Endothelial cell of umbilical vein (primary cell): Measurements from ENCODE around the gene ALPL.

Experiments
- CTCF ChIP-seq, 2 donors: IDR thresholded peaks; 1 replicate in 1 of 2; 2 replicates in 1 of 2; pipeline ENCODE4 v1.5.1; 2011; ENCODE audit warnings: low read length in 2 of 2, mild to moderate bottlenecking in 2 of 2, moderate library complexity in 2 of 2, control low read depth in 1 of 2, inconsistent platforms in 1 of 2, low read depth in 1 of 2; ENCODE audit not compliant: insufficient read depth in 1 of 2; ENCODE audit errors: extremely low read depth in 1 of 2
- EZH2 ChIP-seq: IDR thresholded peaks from 2 replicates; pipeline ENCODE4 v1.6.1; 2012; ENCODE audit warnings: borderline replicate concordance, low read depth, mild to moderate bottlenecking, moderate library complexity, low read length, inconsistent platforms; ENCODE audit not compliant: severe bottlenecking
- MAX ChIP-seq: IDR thresholded peaks from 2 replicates; pipeline ENCODE4 v1.6.1; 2011; ENCODE audit not compliant: insufficient read depth, insufficient read length
- POLR2A ChIP-seq: IDR thresholded peaks from 2 replicates; pipeline ENCODE4 v1.6.1; 2012; ENCODE audit warnings: low read depth, mild to moderate bottlenecking, control low read depth, low read length
- POLR2AphosphoS5 ChIP-seq: IDR thresholded peaks from 2 replicates; pipeline ENCODE4 v1.6.1; 2012; ENCODE audit warnings: low read depth, mild to moderate bottlenecking, control low read depth, low read length, moderate library complexity; ENCODE audit not compliant: insufficient read depth

- TF ChIP-seq CTCF (IDR thresholded peaks at IDR 0.05; ENCODE audit: extremely low read depth in 1 of 2, insufficient read depth in 1 of 2, low read depth in 1 of 2, low read length in 2 of 2), result no peak
- no peak for TF ChIP-seq POLR2AphosphoS5
- no peak for TF ChIP-seq MAX
- no peak for TF ChIP-seq POLR2A
- TF ChIP-seq EZH2, result no peak
Measured at GRCh38 chr1:21520899-21521716, 11.9 kb downstream of the ALPL start.
